ENCODE data around the gene MRTFA.
"Not testable (repeated sequence)": the region's sequence is repeated elsewhere in the genome, so short reads cannot be mapped to it uniquely, and the experiment has no call there.

The MRTFA gene

DNA sequence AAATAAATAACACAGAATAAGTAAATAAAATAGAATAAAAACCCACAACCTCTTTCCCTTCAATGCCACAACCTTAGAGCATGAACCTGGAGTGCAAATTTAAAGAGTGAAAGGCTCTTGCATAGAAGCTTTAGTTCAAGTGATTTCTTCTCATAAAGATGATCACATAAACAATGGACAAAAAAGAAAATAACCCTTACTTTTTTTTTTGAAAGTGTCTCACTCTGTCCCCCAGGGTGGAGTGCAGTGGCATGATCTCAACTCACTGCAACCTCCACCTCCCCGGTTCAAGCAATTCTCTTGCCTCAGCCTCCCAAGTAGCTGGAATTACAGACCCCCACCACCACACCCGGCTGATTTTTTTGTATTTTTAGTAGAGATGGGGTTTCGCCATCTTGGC is 10.7 kb downstream of the MRTFA start:
- not testable (repeated sequence) for DNase-seq

DNA sequence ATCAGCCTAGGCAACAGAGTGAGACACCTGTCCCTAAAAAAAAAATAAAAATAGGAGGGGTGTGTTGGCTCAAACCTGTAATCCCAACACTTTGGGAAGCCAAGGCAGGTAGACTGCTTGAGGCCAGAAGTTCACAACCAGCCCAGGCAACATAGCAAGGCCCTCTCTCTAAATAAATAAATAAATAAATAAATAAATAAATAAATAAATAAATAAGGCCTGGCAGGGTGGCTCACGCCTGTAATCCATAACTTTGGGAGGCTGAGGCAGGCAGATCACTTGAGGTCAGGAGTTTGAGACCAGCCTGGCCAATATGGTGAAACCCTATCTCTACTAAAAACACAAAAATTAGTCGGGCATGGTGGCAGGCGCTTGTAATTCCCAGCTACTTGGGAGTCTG is 11.2 kb downstream of the MRTFA start:
- not testable (repeated sequence) for DNase-seq

DNA sequence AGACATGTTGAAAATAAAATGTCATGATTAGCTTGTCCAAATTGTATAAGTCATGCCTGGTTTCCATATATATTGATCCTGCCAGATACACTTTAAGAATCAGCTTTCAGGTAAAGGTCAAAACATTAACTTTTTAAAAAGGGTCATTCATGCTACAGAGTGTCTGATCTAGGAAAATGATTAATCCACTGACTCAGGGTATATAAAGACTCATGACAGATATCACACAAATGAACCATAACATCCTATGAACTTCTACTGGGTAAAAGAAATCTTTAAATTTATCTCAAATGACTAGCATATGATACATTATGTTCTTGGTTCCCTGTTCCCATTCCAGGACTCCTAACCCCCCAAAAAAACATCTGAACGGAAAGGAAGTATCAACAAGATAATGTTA is 11.7 kb downstream of the MRTFA start:
- DNase-seq = no peak

DNA sequence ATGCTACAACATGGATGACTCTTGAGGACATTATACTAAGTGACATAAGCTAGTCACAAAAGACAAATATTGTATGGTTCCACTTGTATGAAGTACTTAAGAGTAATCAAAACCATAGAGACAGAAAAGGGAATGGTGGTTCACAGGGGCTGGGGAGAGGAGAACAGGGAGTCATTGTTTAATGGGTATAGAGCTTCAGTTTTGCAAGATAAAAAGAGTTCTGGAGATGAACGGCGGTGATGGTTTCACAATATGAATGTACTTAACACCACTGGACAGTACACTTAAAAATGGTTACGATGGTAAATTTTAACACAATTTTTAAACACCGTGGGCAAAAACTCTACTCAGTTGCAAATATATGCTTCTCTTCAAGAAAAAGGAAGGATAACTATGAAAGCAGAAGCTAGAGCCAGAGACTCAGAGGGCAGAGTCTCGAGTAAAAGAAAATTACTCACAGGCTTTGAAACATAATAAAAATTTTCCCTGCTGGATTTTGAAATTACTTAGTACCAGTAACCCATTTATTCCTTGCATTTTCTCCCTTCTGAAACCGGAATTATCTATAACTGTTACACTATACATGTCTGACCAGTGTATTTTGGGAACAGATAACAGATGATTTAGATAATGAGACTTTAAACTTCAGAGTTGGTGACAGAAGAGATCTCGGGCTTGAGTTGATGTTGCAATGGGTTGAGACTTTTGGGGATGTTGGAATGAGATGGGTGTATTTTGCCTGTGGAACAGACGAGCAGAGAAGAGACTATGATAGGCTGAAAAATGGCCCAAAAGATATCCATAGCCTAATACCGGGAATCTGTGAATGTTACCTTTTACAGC is 15.0 kb downstream of the MRTFA start:
- DNase-seq = no peak

DNA sequence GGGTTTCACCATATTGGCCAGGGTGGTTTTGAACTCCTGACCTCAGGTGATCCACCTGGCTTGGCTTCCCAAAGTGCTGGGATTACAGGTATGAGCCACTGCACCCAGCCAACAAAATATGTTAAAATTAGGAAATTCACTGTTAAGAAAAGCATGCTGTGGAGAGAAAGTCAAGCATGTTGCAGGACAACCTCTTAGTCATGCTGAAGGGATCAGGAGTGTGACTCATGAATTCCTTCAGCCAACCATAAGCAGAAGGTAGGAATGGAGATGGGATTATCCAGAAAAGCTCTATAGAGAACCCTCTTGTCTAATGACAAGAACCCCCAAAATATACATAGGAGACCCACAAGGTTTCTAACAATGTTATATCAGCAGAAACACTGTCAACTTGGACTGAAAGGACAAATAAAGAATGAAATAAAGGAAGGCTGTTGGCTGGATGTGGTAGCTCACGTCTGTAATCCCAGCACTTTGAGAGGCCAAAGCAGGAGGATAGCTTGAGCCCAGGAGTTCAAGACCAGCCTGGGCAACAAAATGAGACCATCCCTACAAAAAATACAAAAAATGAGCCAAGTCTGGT is 16.0 kb downstream of the MRTFA start:
- DNase-seq = no peak

DNA sequence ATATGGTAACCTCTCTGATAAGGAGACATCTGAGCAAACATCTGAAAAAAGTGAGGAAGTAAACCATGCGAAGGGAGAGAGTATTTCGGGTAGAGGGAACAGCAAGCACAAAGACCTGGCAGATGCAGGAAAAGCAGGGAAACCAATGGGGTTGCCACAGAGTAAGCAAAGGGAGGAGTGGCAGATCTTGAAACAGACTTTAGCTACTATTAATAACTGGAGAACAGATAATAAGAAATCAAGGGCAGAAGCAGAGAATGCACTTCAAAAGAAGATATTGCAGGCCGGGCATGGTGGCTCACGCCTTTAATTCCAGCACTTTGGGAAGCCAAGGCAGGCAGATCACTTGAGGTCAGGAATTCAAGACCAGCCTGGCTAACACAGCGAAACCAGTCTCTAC is 18.1 kb downstream of the MRTFA start:
- no peak for DNase-seq

DNA sequence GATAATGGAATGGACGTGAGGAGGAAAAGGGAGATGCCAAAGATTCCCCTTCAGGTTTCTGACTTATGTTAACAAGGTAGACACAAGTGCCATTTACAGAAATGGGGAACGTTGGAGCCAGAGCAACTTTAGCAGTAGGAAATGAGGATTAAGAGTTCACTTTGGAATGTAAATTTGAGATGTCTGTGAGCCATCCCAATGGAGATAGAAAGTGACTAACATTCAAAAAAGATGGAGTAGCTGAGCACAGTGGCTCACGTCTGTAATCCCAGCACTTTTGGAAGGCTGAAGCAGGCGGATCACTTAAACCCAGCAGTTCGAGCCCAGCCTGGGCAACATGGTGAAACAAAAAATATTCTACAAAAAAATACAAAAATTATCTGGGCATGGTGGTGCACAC is 19.9 kb downstream of the MRTFA start:
- DNase-seq = no peak

DNA sequence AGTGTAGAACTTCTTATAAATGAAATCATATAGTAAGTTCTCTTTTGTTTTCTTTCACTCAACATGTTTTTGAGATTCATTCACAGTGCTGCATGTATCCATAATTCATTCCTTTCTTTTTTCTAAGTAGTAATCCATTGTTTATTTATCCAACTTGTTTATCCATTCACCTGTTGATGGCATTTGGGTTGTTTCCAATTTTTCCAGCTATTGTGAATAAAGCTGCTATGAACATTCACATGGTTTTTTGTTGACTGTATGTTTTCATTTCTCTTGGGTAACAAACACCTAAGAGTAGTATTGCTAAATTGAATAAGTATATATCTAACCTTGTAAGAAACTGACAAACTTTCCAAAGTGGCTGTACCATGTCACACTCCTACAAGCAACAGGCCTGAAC is 23.5 kb downstream of the MRTFA start:
- no peak for DNase-seq

DNA sequence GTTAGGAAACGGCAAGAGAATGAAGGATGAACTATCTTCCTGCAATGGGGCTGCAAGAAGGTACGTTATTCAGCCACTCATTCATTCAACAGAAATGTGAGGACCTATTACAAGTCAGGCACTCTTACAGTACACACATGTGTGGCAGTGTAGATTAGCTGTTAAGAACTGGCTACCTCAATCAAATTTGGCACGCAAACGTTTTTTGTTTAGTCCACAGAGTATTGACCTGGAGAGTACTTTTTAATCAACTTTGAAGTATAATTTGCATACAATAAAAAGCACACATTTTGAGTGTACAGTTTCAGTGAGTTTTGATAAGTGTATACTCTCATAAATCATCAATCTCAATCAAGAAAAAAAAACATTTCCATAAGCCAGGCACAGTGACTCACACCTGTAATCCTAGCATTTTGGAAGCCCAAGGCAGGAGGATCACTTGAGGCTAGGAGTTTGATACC is 24.2 kb downstream of the MRTFA start:
- no peak for DNase-seq

DNA sequence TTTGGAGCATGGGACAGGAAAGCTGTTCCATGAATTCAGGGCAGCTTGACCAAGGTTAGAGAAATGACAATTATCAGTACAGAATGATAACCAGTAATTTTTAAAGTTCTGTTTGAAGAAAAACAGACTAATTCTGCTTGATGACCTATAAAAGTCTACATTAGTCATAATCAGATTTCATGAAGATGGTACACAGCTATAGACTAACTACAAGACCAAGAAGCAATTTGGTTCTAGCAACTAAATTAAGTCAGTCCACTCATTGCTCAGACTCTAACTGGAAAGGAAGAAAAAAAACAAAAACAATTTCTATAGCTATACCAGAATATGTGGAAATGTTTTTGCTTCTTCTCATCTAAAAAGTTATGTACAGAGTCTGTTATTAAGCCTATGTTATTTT is 24.9 kb downstream of the MRTFA start:
- no peak for DNase-seq

DNA sequence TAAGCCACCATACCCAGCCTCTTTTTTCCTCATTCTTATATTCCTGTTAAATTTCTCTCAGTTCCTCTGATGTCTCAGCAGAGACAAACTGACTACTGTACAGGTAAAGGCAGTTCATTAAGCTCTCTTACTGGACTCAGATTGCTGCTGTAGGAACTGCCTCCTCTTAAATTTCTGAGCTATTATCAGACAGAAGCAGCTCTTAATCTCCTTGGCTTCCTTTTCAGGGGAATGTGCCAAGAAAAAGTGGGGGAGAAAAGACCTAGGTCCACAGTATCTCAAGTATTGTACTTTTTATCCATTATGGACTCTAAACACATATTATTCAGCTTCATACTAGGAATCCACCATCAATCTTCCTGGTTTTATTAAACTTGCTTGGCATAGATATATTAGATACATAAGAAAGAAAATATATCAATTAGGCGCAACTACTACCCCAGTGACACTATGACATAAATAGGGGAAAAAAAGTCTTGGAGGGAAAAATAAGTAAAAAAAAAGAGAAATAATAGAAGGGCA is 26.1 kb downstream of the MRTFA start:
- no peak for DNase-seq

DNA sequence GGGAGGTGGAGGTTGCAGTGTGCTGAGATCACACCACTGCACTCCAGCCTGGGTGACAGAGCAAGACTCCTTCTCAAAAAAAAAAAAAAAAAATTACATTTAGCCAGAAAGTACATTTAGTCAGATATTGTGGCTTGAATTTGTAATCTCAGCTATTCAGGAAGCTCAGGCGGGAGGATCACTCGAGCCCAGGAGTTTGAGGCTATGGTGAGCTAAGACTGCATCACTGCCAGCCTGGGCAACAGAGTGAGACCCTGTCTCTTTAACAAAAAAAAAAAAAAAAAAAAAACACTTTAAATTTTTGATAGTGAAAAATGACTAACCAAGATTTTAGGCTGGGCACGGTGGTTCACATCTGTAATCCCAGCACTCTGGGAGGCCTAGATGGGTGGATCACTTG is 27.3 kb downstream of the MRTFA start:
- DNase-seq = no peak

DNA sequence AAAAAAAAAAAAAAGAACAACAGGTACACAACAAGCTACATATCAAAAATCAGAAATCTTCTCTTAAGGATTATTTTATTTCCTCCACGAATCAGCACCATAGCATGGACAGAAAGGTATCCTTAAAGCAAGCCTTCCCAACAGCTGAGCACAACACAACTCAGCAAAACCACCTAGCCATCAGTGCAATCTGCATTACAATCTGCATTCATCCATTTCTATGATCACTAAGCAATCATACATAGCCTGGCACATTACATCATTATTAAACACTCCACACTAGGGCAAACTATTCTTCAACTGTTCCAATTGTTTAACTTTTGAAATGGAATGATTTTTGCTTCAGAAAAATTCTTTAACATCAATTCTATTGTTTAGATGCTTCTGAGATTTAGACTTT is 29.0 kb downstream of the MRTFA start:
- no peak for DNase-seq

DNA sequence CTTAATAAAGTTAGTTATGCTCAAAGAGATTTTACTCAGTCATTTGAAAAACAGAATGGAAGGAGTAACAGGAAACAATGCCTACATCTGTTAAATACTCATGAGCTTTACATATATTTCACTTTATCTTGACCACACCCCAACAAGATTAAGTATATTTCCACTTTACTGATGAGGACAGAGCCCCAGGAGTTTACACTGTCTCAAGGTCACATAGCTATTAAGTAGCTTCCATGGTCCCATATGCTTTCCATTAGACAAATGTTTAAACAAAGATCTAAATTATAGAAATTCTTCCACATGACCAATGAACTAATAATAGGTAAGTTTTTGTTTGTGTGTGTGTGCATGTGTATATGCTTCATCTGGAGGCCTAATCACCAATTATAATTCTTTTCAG is 30.2 kb downstream of the MRTFA start:
- DNase-seq = no peak

DNA sequence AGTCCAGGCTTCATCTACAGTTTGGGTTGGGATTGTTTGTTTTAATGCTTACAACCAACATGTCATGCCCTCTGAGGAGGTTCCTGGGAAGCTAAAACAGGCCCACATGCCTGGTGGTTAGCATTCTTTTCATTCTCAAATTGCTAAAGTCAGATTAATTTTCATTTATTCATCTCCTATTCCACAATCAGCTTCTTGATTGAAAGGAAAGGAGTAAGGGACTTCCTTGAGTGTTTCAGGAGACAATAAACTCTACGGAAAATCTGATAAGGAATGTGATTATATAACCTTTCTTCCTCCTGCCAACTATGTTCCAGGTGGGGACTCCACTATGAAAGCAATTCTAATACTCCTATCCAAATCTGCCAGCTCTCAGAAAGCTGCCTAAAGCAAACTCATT is 30.8 kb downstream of the MRTFA start:
- no peak for DNase-seq

DNA sequence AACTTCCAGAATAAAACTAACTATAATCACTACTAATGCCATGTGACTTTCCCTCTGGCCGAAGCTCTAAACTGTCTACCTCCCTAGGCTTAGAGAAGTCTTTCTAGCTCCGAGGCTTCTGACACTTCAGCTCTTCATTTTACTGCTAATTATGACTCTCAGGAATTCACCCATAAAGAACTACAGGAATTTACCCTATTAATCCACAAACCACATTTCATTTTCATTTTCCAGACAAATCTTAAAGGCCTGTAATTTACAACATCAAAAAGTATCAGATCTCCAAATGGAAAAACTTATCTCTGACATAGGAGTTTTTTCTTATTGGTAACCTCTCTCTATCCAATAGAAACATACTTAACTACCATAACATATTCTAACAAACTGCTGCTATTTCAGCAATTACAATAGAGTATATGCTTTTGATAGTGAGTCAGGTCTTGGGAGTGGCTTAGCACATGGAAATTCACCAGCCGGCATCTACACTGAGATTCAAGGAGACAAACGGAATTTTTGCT is 33.4 kb downstream of the MRTFA start:
- no peak for DNase-seq

DNA sequence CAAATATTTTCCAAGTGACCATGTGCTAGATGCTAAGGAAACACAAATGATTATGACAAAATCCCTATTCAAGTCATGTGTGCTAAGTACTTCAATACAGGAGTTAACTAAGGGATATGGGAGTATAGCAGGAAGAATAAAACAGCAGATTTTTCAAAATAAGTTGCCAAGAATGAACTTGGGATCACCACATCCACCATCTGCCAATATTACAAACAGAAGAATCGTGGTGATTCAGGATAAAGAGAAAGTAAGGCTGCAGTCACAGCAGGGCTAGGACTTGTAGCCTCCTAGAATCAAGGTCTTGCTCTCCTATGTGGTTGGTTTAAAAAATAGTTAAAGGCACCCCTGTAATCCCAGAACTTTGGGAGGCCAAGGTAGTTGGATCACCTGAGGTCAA is 34.3 kb downstream of the MRTFA start:
- peak; percentile 58 for DNase-seq

DNA sequence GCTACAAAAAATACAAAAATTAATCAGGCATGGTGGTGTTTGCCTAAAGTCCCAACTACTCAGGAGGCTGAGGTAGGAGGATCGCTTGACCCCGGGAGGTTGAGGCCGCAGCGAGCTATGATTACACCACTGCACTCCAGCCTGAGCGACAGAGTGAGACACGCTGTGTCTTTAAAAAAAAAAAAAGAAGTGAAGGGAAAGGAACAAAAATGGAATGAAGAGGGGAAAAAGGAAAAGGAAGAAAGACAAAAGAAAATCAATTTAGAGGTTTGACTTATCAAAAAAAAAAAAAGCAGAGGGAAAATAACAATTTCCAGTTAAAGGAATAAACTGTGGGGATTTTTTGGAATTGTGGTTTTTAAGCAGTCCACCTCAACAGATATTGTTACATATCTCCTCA is 36.8 kb downstream of the MRTFA start:
- no peak for DNase-seq

DNA sequence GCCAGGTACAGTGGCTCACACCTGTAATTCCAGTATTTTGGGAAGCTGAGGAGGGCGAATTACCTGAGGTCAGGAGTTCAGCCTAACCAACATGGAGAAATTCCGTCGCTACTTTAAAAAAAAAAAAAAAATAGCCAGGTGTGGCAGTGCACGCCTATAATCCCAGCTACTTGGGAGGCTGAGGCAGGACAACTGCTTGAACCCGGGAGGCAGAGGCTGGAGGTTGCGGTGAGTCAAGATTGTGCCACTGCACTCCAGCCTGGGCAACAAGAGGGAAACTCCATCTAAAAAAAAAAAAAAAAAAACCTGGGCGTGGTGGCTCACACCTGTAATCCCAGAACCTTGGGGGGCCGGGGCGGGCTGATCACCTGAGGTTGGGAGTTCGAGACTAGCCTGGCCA is 37.8 kb downstream of the MRTFA start:
- DNase-seq = not testable (repeated sequence)

DNA sequence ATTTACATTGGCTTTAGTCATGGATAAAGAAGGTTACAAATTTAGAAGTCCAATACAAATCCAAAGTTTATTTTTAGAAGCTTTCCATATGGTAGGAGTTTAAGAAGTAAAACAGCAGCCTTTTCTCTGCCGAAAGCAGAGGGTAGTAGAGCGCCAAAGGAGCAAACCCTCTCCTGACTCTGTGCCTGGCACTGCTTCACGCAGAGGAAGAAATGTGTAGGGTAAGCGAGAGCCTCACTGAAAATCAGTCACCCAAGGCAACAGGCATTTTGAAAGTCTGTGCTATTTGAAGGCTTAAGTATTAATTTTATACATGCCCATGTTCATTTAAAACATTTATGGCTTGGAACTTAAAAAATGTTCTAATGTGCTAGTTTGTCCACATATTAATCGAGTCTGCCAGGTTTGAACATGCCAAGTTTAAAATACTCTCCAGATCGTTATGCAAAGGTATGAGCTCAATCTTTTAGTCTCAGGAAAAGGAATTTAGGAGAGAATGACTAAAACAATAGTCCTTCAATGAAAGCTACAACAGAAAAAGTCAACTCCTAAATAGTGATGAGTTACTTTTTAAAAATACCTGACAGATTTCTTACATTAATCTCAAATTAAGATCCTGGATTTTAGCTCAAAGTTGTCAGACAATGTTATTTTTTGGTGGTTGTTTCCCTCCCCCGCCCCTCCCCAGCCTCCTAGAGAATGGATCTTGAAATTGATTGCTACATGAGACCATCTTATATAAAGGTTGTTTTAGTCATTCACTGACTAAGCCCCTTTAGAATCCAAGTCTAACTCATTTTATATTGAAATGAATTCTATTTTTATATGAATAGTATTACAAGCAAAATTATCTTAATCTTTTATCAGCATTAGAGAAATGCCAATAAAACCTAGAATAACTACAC is 38.7 kb downstream of the MRTFA start:
- DNase-seq = no peak

DNA sequence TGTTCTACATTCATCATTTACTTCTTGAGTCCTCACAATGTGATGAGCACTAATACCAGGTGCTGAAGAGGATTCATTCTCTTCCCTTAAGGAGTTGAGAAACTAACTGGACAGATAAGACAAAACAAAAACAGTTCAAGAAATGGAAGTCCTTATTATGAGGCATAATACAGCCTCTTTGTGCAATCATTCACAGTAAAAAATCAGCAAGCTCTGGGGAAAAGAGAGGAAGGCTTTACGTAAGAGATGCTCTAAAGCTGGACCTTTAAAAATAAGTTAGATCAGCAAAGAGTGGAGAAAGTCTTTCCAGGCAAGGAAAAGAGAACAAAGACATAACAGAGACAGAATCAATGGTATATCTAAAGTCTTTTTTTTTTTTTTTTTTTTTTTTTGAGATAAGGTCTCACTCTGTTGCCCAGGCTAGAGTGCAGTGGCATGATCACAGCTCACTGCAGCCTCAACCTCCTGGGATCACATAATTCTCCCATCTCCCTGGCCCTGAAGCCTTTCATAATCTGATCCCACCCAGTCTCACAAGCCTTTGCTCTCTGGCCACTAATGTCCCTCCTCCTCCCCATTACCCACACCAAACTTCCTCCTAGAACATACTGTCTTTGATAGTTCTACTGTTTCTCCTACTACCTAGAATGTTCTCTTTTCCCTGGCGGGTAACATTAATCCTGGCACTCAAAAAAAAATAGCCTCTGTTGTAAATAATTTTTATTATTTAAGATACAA is 40.9 kb downstream of the MRTFA start:
- DNase-seq = no peak

DNA sequence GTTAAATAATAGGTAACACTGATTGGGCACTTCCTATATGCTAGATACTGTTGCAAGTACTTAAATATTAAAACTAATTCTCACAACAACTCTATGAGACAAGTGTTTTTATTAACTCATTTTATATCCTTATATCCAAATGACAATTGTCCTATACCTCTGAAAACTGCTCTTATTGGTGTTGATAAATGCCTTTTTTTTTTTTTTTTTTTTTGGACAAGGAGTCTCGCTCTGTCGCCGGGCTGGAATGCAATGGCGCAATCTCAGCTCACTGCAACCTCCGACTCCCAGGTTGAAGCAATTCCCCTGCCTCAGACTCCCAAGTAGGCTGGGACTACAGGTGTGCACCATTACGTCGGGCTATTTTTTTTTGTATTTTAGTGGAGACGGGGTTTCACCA is 41.6 kb downstream of the MRTFA start:
- no peak for DNase-seq

DNA sequence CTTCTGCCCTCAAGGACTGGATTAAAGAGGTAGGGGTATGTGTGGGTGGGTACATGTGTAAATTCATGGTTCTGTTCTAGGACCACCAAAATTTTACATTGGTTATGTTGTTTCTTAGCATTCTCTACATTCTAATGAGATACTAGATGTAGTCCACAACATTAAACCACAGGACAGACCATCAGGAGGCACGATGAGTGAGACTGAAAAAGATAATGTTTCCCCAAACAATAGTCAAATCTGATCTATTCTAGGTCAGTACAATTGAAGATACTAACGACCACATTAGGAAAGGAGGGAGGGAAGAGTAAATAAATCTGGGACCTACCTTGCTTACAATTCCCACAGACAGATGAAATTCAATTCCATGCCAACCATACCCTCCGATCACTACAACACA is 42.2 kb downstream of the MRTFA start:
- no peak for DNase-seq

Measured in NCI-H446 treated with DMSO at 0.1 percent for 48 hours (cell line).